ENCODE results near the gene GNAZ. TPM values are rescaled to one million over a fixed set of nuclear protein-coding genes. Genes with fewer than 3 reads are reported as not detected.

The GNAZ gene
- total RNA-seq, 1 donor: 1.3 TPM

DNA sequence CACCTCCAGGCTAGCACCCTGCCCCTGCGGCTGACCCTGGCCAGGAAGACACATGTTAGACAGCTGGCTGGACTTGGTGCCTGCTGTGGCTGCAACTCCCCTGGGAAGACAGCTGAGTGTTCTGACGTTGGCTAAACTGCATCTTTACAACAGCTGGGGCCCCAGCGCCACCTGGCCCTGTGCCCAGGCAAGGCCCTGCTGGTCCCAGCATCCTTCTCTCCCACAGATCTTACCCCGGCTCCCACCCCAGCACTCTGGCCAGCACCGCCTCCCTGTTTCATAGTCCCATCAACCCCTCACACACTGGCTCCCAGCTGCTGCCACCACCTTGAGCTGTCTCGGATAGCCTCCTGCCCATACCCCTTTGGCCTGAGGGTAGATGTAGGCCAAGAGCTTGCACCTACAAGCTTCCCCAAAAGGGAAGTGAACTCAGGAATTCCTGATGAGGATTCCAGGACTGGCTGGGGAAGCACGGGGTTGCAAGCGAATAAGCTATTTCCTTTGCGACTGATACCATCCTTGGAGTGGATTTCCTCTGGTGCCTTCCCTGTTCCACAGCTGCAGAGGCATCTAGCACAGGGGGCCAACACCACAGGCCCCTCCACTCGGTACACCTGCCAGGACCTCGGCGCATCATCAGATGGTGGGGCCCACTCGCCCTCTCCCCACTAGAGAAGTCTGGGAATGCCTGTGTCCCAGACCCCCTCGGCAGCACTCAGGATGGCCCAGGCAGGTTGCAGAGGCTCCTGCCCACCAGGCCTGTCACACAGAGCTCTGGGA lies 42.9 kb downstream of the GNAZ start:
- TF ChIP-seq, protein P1, sequence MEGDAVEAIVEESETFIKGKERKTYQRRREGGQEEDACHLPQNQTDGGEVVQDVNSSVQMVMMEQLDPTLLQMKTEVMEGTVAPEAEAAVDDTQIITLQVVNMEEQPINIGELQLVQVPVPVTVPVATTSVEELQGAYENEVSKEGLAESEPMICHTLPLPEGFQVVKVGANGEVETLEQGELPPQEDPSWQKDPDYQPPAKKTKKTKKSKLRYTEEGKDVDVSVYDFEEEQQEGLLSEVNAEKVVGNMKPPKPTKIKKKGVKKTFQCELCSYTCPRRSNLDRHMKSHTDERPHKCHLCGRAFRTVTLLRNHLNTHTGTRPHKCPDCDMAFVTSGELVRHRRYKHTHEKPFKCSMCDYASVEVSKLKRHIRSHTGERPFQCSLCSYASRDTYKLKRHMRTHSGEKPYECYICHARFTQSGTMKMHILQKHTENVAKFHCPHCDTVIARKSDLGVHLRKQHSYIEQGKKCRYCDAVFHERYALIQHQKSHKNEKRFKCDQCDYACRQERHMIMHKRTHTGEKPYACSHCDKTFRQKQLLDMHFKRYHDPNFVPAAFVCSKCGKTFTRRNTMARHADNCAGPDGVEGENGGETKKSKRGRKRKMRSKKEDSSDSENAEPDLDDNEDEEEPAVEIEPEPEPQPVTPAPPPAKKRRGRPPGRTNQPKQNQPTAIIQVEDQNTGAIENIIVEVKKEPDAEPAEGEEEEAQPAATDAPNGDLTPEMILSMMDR (IDR thresholded peaks at IDR 0.05; ENCODE audit: insufficient read depth, low read length): no peak
- no peak overlapping the region for H3K4me3 ChIP-seq (ENCODE audit: low read depth, low read length)
- peak; percentile 14 for DNase-seq (ENCODE audit: low read depth)

DNA sequence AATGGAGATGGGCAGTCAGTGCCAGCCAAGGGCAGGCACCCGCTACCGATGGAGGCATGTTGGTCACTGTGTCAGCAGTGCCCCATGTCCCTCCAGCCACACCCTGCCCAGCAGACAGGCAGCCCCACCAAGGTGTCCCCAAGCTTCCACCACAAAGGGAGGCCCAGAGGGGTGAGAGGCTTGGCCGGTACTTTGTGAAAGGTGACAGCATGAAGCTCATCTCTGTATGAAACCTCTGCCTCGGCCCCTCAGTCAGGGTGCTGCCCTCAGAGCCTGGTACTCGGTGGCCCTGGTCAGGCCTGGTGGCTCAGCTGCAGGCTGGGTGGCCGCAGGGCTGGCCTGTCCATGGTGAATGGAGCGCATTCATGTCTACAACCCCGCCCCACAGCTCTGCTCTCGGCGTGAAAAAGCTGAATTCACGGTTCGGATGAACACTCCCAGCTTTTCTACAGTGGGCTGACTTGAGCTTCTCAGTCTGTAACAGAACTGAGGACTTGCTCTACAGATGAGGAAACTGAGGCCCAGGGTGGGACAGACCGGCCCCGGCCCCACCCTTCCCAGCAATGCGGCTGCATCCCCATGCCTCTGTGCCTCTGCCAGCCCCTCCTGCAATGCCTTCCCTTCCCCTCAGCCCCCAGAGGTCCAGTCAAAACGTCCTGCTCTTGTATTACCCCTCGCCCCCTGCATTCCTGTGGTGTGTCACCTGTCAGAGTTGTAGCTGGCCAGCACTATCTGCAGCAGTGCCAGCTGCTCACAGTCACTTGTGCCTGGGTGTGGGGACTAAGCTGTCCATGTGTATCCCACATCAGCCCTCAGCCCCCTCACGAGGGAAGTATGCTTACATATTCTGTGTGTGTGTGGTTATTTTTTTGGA lies 43.8 kb downstream of the GNAZ start:
- no peak for DNase-seq (ENCODE audit: low read depth)
- TF ChIP-seq, protein P1 (IDR thresholded peaks at IDR 0.05; ENCODE audit: insufficient read depth, low read length): no peak
- no peak overlapping the region for H3K4me3 ChIP-seq (ENCODE audit: low read depth, low read length)

DNA sequence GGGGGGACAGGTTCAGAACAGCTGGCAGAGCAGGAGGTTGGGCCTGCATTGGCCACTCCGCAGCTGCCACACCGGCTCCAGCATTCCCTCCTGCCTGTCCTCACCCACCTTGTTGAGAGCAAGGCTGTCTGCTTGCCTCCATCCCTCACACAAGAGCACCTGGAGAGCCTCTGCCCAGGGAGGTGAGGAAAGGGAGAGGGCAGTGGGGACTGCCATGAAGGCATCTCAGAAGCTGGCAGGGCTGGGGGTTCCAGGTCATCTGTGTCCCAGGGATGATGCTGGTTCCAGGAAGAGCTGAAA lies 44.4 kb downstream of the GNAZ start:
- DNase-seq (ENCODE audit: low read depth): no peak
- TF ChIP-seq, protein P1 (IDR thresholded peaks at IDR 0.05; ENCODE audit: insufficient read depth, low read length): no peak

DNA sequence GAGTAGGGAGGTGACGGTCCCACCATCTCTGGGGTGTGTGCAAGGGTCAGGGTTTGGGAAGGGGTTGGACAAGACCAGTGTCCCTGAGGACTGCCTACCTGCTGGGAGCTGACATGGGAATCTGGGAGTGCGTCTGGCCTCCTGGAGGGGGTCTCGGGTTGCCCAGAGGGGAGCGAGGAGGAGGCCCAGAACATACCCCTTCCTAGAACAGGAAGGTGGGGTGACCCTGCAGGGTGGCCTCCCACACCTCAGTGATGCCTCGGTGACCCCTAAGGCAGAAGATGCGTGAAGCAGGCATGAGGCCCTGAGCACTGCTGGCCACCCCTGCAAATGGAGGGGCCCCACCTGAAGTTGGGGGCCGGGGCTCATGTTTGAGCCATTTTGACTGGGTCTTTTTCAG lies 45.0 kb downstream of the GNAZ start:
- DNase-seq (ENCODE audit: low read depth): no peak
- TF ChIP-seq, protein P1 (IDR thresholded peaks at IDR 0.05; ENCODE audit: insufficient read depth, low read length): no peak
- H3K4me3 ChIP-seq (ENCODE audit: low read depth, low read length): no peak overlapping the region

More for the DNA sequence above, 44.4 kb downstream of the GNAZ start:
- H3K4me3 ChIP-seq (ENCODE audit: low read depth, low read length): no peak overlapping the region

DNA sequence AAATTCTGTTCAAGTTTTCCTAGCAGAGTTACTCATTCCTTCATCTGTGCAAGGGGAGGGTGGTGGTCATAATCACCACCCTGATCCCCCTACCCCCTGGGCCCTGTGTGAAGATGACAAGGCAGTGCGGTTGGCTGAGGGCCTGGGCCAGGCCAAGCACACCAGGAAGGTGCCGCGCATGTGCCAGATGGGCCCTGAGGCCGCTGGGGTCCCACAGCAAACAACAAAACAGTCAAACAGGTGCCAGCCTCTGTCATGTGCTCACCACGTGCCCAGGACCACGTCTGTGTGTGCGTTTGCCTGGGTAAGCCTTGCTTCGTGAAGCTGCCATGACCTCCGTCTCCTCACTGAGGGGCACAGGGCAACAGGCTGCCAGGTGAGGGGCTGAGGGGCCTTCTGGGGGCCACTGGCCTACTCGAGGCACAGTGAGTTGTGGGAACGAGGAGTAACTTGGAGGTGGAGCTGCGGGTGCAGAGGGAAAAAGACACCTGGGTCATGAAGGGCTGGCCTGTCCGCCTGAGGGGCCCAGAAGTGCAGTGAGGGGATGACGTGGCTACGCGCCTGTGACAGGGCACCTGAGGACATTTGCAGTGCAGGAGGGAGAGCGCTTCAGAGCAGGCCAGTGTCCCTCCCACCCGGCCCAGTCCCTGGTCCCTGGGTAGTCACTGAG lies 45.6 kb downstream of the GNAZ start:
- H3K4me3 ChIP-seq (ENCODE audit: low read depth, low read length): no peak overlapping the region
- TF ChIP-seq, protein P1 (IDR thresholded peaks at IDR 0.05; ENCODE audit: insufficient read depth, low read length): no peak
- DNase-seq (ENCODE audit: low read depth): no peak

DNA sequence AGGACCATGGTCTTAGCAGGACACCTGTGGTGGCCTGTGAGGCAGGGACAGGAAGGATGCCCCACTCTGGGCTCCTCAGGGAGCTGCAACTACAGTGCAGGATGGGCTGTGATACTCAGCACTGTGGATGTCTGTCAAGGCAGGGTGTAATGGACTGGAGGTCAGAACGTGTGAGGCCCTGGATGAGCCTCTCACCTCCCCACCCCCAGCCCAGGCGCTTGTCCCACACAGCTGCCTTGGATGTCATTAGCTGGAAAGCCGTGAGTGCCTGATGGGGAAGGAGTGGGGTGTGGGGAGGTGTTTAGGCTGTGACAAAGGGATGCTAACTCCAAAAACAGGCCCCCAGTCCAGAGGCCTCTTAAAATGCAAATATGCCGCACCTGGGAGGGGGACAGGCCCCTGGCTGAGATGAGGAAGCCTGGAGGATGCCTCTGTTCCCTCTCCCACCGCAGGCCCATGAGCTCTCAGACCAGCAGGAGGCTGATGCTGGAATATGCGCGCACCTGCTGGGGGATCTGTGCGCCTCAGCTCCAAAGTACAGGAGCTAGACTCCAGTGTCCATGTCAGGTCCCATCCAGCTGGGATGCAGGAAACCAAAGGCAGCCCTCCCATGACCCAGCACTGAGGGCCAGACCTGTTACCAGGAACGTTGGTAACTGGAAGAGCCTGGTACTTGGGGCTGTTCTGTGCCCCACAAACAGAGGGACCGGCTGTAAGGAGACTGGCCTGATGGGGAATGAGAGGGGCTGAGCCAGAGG lies 46.4 kb downstream of the GNAZ start:
- TF ChIP-seq, protein P1 (IDR thresholded peaks at IDR 0.05; ENCODE audit: insufficient read depth, low read length): no peak
- H3K4me3 ChIP-seq (ENCODE audit: low read depth, low read length): no peak overlapping the region
- DNase-seq (ENCODE audit: low read depth): no peak

Data from fibroblast of the aortic adventitia (primary cell).